ENCODE measurements around the gene RYR2.
"Not testable (repeated sequence)": the region's sequence is repeated elsewhere in the genome, so short reads cannot be mapped to it uniquely, and the experiment has no call there.

RYR2 gene

DNA sequence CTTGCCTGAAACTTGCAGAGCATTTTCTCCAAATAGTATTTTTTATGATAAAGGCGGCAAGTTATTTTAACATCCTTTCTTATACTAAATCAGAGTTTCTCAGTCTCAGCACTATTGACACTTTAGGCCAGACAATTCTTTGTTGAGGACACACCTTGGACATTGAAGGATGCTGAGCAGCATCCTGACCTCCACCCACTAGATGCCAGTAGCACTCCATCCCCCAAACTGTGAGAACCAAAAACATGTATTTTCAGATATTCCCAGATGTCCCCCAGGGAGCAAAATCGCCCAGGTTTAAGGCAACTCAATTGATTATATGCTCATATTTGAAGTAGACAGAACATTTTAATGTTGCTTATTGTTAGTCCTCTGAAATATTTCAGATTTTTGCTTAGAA is 549.4 kb downstream of the RYR2 start:
- no peak for DNase-seq

DNA sequence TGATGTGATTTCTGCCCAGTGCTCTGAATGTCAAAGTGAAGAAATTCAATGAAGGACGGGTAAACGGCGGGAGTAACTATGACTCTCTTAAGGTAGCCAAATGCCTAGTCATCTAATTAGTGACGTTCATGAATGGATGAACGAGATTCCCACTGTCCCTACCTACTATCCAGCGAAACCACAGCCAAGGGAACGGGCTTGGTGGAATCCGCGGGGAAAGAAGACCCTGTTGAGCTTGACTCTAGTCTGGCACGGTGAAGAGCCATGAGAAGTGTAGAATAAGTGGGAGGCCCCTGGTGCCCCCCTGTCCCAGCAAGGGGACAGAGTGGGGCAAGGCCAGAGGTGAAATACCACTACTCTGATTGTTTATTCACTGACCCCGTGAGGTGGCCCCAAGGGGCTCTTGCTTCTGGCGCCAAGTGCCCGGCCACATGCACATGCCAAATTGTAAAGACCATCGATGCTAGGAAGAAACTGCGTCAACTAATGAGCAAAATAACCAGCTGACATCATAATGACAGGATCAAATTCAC is 561.1 kb downstream of the RYR2 start:
- DNase-seq, result not testable (repeated sequence)

DNA sequence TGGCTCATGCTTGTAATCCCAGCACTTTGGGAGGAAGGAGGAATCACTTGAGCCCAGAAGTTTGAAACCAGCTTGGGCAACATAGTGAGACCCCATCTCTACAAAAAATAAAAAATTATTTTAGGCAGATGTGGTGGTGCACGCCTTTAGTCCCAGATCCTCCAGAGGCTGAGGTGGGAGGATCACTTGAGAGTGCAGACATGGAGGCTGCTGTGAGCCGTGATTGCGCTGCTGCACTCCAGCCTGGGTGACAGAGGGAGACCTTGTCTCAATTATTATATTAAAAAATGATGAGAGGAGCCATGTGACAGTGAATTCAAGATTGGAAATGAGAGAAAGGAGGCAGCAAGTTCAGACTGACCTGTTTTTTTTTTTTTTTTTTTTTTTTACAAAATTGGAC is 566.4 kb downstream of the RYR2 start:
- DNase-seq, result no peak

DNA sequence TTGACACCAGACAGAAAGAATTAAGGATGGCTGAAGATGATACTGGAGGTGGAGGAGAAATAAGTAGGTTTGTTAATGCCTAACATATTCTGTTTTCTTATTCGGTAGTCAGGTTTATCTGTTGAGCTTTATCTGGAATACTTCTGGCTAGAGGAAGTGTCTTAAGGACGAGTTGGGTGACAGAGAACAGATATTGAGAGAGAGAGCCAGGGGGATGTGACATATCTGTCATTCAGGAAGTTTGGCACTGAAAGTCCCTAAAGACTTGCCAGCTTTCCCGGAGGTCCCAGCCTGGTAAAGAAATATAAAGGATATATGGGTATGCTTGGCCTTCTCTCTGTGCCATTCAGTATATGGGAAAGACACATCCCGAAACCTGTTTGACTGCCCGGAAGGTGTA is 568.2 kb downstream of the RYR2 start:
- no peak for DNase-seq

DNA sequence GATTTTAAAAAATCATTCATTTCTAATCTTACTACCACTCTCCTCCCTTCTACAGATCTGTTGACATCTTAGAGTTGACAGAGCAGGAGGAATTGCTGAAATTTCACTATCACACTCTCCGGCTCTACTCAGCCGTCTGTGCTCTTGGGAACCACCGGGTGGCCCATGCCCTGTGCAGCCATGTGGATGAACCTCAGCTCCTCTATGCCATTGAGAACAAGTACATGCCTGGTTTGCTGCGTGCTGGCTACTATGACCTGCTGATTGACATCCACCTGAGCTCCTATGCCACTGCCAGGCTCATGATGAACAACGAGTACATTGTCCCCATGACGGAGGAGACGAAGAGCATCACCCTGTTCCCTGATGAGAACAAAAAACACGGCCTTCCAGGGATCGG is 572.0 kb downstream of the RYR2 start:
- DNase-seq, result no peak

DNA sequence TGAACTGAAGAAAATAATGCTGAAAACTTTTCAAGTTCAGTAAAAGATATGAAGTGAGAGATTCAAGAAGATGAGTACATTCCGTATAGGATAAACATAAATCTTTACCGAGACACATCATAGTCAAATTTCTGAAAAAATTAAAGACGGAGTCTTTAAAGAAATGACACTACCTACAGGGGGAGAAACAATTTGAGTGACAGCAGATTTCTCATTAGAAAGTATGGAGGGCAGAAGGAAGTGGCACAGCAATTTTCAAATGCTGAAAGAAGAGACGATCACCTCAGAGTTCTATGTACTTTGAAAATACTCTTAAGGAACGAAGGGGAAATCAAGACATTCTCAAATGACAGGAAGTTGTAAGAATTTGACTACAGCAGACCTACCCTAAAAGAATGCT is 577.6 kb downstream of the RYR2 start:
- DNase-seq, result no peak

DNA sequence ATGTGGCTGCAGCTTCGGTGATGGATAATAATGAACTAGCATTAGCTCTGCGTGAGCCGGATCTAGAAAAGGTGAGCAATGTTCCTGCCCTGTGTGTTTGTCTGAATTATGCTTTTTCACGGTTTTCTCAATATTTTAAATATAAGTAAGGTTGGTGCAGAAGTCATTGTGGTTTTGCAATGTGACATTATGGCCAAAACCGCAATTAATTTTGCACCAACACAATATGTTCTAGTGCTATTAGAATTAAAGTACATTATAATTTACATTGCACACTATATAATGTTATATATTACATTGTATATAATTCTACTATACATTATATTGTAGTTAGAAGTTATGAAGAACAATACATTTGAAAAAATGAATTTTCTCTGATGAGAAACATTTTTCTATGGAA is 592.9 kb downstream of the RYR2 start:
- DNase-seq, result no peak

DNA sequence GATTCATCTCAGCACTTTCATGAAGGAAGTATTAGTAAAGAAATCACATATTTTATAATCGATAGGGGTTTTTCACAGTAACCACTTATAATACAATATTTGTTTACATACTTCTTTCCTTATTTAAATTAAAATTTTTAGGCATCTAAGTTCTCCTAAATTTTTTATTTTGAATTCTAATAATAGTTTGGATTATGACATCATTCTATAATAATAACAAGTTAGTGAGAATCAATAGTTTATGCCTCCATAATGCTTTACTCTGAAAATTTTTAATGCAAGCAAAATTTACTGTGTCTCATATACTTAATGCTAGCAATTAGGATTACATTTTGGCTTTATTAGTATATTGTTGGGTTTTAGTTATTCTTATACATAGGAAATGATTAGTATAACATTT is 596.6 kb downstream of the RYR2 start:
- no peak for DNase-seq

DNA sequence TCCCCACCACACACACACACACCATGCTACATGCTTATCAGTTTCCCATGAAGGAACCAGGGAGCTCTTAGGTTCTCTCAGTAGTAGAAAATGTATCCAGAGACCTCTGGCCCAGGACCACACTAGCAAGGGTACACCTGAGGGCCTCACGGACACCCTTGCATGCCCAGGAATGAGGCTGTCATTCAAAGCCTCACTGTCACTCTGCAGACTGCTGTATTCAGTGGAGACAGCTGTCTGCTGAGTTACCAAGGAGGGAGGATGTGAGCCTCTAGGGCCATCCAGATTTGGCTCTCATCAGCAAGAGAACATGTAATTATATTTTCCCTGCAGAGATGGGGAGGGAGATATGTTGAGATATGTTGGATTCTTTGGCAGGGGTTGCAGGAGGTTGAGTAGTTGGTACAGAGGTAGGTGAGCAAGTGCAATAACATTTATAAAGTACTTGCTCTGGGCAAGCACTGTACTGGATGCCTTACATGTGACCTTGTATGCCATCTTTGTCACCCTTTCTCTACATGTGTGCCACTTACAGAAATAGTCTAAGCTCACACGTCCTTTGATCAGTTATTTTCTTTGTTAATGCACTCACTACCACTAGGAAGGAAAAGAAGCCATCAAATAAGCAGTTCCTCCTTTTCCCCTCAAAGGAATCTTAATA is 598.2 kb downstream of the RYR2 start:
- no peak for DNase-seq

DNA sequence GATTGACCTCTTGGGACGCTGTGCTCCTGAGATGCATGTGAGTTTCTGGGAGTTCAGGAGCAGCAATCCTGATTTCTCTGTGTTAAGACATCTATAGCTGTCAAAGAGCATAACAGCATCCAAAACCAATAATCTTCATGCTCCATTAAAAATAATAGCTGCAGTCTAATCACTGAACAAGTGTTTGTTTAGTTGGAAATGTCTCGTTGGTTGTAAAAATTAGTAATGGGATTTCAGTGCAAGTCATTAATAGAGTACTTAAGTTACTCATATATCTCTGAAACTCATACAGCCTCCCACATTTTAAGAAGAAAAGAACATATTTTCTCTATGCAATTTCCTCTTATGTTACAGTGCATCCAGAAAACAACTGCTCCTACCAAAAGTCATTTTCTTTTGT is 599.0 kb downstream of the RYR2 start:
- DNase-seq, result no peak

DNA sequence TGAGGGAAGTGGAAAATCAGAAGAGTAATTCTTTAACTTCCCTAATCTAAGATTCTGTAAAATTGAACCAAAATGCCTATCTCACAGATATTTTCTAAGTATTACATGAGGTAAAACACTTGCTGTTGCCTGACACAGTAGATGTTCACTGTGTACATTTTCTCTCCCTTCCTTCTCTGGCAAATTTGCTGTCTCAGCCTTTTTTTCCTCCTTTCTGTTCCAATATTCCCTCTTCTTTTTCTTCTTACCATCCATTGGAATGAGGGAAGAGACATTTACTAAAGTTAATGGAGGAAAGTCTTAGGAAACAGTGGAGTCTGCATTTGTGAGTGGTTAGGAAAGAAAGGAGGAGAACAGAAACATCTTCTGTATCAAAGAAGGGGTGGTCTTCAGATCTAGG is 608.8 kb downstream of the RYR2 start:
- no peak for DNase-seq

DNA sequence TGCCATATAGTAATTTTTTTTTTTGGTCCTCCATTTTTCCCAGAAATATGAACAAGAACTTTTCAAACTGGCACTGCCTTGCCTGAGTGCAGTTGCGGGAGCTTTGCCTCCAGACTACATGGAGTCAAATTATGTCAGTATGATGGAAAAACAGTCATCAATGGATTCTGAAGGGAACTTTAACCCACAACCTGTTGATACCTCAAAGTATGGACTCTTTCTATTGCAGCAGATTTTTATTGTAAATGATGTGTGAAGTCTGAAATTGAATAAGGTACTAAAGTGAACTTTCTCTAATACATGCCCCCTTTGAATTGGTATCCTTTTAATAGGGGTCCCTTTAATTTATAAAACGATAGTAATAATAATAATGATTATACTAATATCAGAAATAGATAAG is 613.8 kb downstream of the RYR2 start:
- no peak for DNase-seq

DNA sequence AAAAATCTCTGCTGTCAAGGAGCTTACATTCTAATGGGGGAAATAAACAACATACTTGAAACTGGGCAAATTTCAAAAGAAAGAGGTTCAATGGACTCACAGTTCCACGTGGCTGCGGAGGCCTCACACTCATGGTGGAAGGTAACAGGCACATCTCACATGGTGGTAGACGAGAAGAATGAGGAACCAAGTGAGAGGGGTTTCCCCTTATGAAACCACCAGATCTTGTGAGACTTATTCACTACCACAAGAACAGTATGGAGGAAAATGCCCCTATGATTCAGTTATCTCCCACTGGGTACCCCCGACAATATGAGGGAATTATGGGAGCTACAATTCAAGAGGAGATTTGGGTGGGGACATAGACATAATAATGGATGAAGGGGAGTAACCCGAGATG is 622.4 kb downstream of the RYR2 start:
- DNase-seq, result no peak

DNA sequence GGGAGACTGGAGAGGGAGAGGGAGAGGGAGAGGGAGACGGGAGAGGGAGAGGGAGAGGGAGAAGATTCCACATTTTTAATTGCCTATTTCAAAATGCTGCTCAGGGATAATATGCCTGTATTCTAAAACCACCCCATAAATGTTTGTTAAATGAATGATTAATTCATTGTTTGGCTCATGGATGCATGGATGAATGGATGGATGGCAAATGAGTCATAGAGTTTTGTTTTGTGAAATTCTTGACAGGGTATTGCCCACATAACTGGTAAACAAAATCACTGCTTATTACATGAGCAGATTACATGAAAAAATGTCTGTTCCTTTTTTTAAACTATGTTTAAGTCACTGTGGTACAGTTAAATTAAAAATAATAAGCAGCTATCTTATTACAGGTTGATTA is 628.3 kb downstream of the RYR2 start:
- no peak for DNase-seq

DNA sequence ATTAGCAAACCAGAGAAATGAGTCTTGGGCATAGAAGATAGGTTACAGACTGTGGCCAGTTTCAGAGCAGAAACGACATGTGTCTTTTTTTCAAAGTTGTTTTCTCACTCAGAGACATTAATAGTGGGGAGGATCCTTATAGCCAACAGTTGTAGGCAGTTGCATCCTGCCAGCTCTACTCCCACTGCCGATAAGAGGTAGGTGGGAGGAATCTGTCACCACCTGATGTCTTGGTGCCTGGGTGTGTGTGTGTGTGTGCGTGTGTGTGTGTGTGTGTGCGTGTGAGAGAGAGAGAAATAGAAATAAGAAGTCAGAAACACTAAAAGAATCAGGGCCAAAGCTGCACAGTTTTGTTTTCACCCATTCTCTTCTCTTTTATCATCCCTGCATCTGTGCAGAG is 629.3 kb downstream of the RYR2 start:
- no peak for DNase-seq

DNA sequence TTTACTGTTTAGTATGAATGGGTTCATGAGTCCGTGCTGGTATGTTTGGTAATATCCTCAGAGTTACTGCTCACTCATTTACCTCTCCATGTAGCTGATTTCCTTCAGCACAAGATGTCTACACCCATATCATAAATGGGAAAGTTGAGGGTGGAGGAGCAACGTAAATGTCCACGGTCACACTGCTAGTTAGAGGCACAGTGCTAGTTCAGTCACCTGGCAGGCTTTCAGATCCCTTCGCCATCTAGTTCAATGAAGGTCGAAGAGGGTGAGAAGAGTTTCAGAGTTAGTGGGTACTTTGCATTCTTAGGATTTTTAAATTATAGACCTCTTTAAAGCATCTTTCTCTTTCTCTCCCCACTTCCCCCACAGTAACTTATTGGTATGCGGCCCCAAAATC is 630.0 kb downstream of the RYR2 start:
- no peak for DNase-seq

DNA sequence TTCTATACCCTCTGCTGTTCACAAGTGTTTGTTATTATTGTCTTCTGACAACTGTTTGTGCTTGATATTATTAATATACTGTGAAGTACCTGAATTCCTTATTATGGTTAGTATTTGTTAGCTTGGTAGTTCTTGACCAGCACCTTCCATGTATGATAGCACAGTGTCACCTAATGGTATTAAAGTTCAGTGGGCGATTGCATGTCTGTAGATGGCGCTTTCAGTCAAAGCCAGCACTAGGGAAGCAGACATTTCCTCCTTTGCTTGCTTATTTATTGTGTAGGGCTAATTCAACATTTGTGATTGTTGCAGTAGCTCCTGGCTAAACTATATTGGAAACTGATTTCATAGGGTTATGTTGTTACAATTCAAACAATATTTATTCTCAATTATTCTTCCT is 630.8 kb downstream of the RYR2 start:
- DNase-seq, result peak; percentile 46

DNA sequence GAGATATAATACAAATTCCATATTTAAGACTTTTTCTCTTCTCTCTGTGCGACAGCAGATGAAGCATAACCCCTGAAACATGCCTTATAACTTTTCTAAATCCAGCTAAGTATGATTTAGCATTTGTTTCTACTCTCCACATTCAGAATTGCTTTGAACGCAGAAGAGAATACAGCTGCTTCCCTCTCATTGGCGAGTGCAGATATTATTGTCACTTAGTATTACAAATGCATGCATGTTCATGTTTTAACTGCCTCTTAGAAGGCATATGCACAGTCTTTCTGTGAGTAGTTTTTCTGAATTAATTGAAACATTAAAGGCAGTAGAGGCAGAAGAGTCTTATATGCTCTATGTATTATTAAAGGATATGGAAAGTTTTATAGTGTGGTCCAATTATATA is 631.6 kb downstream of the RYR2 start:
- DNase-seq, result no peak

DNA sequence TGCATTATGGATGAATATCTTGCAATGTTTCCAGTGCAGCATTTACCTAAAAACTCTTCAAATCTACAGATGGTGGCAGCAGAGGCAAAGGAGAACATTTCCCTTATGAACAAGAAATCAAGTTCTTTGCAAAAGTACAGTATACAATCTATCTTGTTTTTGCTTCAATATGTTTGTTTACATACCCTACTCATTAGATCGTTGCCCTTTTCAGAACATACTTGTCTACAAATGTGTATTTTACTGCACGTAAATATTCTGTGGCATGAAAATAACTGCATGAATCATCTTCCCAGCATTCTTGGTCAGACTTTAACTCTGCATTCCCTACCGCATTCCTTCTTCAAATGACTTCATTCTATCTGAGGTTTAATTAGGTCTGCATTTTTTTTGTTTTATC is 636.0 kb downstream of the RYR2 start:
- peak; percentile 5 for DNase-seq

DNA sequence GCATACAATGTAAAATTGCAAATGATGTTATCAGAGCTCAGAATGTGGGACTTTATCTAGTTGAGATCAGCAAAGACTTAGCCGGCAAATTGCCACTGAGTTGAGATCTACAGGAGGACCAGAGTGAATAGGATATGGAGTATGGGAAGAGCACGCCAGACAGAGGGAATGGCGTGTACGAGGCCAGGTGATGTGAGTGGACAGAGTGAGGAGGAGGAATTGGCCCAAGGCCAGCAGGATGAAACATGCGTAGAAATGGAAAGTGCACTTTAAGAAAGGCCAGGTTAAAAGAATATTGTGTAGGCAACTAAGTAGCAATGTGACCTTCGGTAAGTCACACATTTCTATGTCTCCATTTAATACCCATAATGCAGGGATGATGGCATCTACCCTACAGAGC is 637.7 kb downstream of the RYR2 start:
- DNase-seq, result no peak

DNA sequence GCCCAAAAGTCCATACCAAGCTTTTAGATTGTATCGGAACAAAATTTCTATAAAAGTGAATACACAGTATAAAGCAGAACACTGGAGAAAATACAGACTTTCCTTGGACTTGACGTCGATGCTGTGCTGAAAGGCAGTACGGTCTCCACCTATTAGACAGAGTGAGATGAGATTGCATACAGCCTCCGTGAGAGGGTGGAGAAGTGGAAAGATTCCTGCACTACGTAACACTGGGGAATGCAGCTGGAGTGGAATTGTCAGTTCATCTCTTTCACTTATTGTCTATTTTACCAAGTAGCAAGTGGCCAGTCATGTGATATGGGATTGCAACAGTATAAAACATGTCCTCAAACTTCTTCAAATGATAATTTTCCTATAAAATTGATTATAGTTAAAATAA is 639.2 kb downstream of the RYR2 start:
- no peak for DNase-seq

DNA sequence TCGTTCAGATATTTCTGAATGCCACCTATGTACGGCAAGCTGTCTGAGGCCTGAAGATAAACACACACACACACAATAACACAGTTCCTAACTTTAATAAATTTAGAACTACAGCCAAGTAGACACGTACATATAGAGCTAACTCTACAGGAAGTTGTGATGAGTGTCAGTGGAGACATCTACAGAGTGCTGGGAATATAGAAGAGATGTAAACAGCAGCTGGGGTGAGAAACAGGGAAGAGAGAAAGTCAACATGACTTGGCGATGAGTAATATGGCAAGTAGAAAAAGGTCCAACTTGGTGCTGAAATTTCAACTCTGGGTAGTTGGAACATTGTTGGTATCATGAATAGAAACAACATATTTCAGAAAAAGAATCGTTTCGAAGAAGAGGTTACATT is 642.3 kb downstream of the RYR2 start:
- no peak for DNase-seq

DNA sequence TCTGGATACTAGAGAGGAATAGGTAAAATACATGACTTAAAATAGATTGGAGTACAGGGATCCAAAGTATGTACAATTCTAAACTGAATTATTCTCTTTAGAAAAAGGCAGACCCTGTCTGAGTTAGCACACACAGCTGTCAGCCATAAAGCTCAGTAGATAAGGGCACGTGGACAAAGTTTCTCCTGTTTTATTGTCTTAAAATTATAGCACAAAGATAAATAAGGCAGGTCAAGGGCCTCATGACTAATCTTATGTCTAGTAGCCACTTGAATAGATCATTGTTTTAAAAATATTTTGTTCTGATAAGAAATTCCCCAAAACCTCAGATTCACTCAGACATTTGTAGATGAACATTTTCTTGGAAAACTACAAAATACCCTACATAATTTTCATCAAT is 643.6 kb downstream of the RYR2 start:
- no peak for DNase-seq

DNA sequence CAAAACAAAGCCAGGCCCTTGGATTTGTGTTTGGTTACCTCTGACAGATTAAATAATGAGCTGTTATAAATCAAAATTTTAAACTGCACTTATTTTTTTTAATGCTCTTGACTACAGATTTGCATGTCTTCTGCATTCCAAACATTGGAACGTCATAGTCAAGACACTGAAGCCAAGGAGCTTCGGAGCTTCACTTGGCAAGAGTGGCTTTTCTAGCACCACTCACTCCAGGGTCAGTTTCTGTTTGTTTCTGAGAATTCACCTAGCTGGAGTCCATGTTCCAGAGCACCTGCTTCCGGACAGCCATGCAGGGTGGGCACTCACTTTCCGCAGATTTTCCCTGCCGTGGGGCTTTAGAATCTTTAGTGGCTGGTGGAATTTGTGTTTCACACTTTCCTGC is 645.8 kb downstream of the RYR2 start:
- DNase-seq, result no peak

DNA sequence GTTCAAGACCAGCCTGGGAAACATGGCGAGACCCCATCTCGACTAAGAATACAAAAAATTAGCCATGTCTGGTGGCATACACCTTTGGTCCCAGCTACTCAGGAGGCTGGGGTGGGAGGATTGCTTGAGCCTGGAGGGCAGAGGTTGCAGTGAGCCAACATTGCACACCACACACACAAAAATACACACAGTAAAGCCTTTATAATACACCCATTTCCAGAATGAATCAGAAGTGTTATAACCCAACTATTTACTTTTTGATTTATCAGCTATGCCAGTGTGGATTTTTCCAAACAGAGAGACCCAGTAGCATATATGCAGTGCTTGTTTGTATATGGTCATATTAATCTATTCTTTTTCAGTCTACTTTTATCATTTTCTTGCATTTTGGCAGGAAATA is 648.7 kb downstream of the RYR2 start:
- DNase-seq, result no peak

DNA sequence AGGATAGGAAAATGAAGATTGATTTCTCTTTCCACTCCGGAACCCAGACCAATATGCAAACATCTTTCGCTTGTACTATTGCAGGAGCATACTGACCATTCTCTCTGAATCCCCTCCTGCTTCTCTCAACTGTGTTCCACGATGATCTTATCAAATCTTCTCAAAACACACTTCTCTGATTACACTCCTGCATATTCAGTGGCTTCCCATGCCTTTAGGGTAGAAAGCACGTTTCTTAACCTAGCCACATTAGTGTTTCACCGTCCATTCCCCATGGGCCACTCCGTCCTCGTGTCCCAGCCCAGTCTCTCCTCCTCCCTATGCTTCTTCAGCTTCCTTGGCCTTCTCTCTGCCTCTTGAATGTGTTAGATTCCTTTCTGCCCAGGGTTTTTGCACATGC is 650.3 kb downstream of the RYR2 start:
- DNase-seq, result no peak
